Activated CD4-positive, alpha-beta T cell treated with anti-CD3 and anti-CD28 coated beads, Interleukin-2, amount 10 ng/mL, durations not matched to agents 24 days and 14 days (primary cell): ENCODE measurements around the gene PHAF1. TPM values are rescaled to one million over a fixed set of nuclear protein-coding genes. Genes with fewer than 3 reads are reported as not detected.

ENCODE experiments used
- DNase-seq: peaks from one replicate; pipeline ENCODE4 v3.0.0; 2022
- H3K27ac Mint-ChIP-seq: one replicate; pipeline ENCODE4 v1.8.0; 2022; ENCODE audit warnings: mild to moderate bottlenecking, mixed read lengths
- H3K27me3 Mint-ChIP-seq: one replicate; pipeline ENCODE4 v1.8.0; 2022; ENCODE audit warnings: mixed read lengths
- H3K36me3 Mint-ChIP-seq: one replicate; pipeline ENCODE4 v1.8.0; 2022; ENCODE audit warnings: low read depth, mild to moderate bottlenecking, mixed read lengths
- H3K4me1 Mint-ChIP-seq: one replicate; pipeline ENCODE4 v1.8.0; 2021; ENCODE audit warnings: mixed read lengths
- H3K4me3 Mint-ChIP-seq: one replicate; pipeline ENCODE4 v1.8.0; 2022; ENCODE audit warnings: mild to moderate bottlenecking, moderate library complexity, mixed read lengths
- H3K9me3 Mint-ChIP-seq: one replicate; pipeline ENCODE4 v1.8.0; 2021; ENCODE audit warnings: mixed read lengths
- intact Hi-C: fragments of 100-400 bp; cut with micrococcal nuclease; formaldehyde crosslinking; loops from one replicate; pipeline ENCODE4 v1.15.1; 2023
- total RNA-seq: library from RNA; stranded (reverse); gene quantifications from 2 replicates; pipeline ENCODE4 v1.2.3, GENCODE V29; 2022

PHAF1 gene
- total RNA-seq, 1 donor from 2014 or later, result 19.4 TPM

GRCh38 chr16:67179421-67180080 lies 69.8 kb downstream of the PHAF1 start:
- H3K27me3 Mint-ChIP-seq, result no peaks in the 10 kb centered on the region
- H3K4me3 Mint-ChIP-seq, result peak overlapping the region; percentile 74
- H3K36me3 Mint-ChIP-seq, result peaks cover 18% of the 10 kb centered on the region
- no peak overlapping the region for H3K27ac Mint-ChIP-seq
- intact Hi-C loops, result no loop called here
- DNase-seq, result peak; percentile 75
- no peaks in the 10 kb centered on the region for H3K9me3 Mint-ChIP-seq
- peaks cover 34% of the 10 kb centered on the region for H3K4me1 Mint-ChIP-seq

- DNase-seq, result no peak
- intact Hi-C loops, result no loop called here
- no peak overlapping the region for H3K4me3 Mint-ChIP-seq
- peaks cover 35% of the 10 kb centered on the region for H3K4me1 Mint-ChIP-seq
- peaks cover 2% of the 10 kb centered on the region for H3K27me3 Mint-ChIP-seq
- peaks cover 18% of the 10 kb centered on the region for H3K36me3 Mint-ChIP-seq
- H3K27ac Mint-ChIP-seq, result no peak overlapping the region
- H3K9me3 Mint-ChIP-seq, result no peaks in the 10 kb centered on the region
Measured at GRCh38 chr16:67180166-67180565, 70.4 kb downstream of the PHAF1 start.

DNA sequence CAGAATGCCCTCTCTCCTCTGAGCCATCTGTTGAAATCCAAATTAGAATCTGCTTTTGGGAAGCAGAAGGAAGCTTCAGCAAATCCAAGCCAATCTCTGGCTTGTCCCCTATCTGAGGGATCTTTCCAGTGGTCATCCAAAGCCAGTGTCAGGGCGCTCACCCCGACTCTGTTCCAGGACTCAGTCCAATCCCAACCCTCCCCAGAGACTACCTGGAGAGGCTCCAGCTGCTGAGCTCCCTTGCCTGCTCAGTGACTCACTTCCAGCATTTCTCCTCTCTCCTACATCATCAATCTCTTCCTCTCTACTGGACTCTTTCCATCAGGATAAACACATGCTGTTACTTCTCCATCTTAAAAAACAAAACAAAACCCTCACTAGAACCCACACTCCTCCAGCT lies 71.6 kb downstream of the PHAF1 start:
- Mint-ChIP-seq H3K9me3 (no peaks in the 10 kb centered on the region), H3K27me3 (peaks cover 8% of the 10 kb centered on the region), H3K4me1 (peaks cover 34% of the 10 kb centered on the region), H3K36me3 (peaks cover 11% of the 10 kb centered on the region), H3K4me3 (no peak overlapping the region), H3K27ac (no peak overlapping the region)
- intact Hi-C loops, result no loop called here
- no peak for DNase-seq

DNA sequence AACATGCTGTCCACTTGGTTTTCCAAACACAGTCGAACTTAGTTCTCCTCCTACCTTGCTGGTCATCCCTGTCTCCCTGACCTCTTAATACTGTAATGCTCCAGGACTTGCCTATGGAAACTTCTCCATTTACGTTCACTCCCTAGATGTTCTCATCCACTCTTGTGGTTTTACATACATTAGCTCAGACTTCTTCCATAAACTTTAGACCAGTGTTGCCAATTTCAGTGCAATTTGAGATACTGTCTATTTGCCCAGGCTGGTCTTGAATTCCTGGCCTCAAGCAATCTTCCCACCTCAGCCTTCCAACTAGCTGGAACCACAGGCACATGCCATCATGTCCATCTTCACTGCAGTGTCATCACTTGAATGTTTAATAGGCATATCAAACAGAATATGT lies 72.5 kb downstream of the PHAF1 start:
- intact Hi-C loops, result loop anchor here (2.0 kb wide), 1 partner anchor 65 kb away; the partner anchor contains the start of gene FHOD1
- no peaks in the 10 kb centered on the region for H3K9me3 Mint-ChIP-seq
- DNase-seq, result no peak
- H3K27ac Mint-ChIP-seq, result no peak overlapping the region
- peaks cover 30% of the 10 kb centered on the region for H3K4me1 Mint-ChIP-seq
- H3K4me3 Mint-ChIP-seq, result no peak overlapping the region
- H3K36me3 Mint-ChIP-seq, result peaks cover 6% of the 10 kb centered on the region
- H3K27me3 Mint-ChIP-seq, result peaks cover 8% of the 10 kb centered on the region

DNA sequence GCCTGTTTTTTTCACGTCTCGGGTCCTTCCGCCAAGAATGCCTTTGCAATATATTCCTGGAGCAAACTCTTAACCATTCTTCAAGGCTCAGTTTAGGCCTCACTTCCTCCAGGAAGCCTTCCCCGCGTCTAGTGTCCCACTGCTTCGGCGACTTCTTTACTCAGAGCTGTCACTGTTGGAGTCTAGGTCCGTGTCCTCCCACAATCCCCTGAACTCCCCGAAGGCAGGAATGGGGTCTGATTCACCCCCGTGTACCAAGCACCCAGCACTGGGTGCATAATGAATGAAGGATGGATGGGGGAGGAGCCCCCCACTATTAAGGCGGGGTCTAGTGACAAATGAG lies 73.5 kb downstream of the PHAF1 start:
- peaks cover 22% of the 10 kb centered on the region for H3K4me1 Mint-ChIP-seq
- intact Hi-C loops, result loop anchor here (1.0 to 2.0 kb wide), 5 partner anchors 9 to 64 kb away; partner anchors contain the start of genes E2F4, FHOD1 and NOL3
- no peak overlapping the region for H3K27ac Mint-ChIP-seq
- no peak for DNase-seq
- no peaks in the 10 kb centered on the region for H3K9me3 Mint-ChIP-seq
- H3K27me3 Mint-ChIP-seq, result peaks cover 8% of the 10 kb centered on the region
- peaks cover 3% of the 10 kb centered on the region for H3K36me3 Mint-ChIP-seq
- no peak overlapping the region for H3K4me3 Mint-ChIP-seq

DNA sequence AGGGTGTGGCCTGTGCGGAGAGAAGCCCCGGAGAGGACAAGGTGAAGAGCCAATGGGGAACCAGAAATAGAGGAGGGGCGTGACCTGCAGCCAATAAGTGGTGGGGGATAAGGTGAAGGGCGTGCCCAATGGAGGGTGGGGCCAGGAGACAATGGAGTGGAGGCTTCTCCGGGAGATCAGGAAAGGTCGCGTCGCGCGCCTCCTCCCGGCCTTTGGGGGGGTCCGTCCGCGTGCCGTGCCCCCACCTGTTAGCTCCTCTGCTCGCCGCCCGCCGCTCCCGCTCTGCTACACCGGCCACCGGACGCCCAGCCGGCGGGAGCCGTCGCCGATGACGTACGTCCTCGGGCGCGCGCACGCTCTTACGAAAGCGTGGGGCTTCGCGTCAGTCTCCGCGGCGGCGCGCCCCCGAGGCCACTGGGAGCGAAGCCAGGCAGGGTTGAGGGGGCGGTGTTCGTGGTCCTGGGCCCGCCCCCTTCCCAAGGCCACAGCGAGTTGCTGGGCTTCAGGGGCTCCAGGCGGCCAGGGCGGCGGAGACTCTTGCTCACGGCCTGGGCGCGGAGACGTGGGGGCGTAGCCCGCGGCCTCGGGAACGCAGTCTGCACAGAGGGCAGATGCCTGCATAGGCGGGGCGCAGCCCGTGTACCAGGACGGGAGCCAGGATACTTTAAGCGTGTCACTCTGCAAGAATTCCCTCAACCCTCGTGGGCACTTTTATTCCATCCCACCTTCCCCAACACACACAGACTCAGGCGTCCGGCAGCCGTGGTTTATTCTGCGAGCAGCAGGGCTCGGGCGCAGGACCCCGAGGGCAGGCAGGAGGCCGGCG lies 74.1 kb downstream of the PHAF1 start, which contains the start of gene MATCAP1:
Gene MATCAP1 (minus strand): TSS at position 337 of the 826 bp plus-strand sequence. CDS start 3,353 bp downstream, outside the sequence.
- intact Hi-C loops, result loop anchor here (1.0 to 2.0 kb wide), 5 partner anchors 8 to 63 kb away; partner anchors contain the start of genes E2F4, FHOD1 and NOL3
- H3K27me3 Mint-ChIP-seq, result peaks cover 8% of the 10 kb centered on the region
- peaks cover 3% of the 10 kb centered on the region for H3K36me3 Mint-ChIP-seq
- H3K4me3 Mint-ChIP-seq, result no peak within 1 kb of the TSS
- no peaks in the 10 kb centered on the region for H3K9me3 Mint-ChIP-seq
- peaks cover 18% of the 10 kb centered on the region for H3K4me1 Mint-ChIP-seq
- DNase-seq, result peak; percentile 98
- peak within 1 kb of the TSS; percentile 45 for H3K27ac Mint-ChIP-seq

GRCh38 chr16:67184453-67184994 lies 74.8 kb downstream of the PHAF1 start:
- Mint-ChIP-seq H3K27me3 (peaks cover 8% of the 10 kb centered on the region), H3K9me3 (no peaks in the 10 kb centered on the region), H3K27ac (peak overlapping the region; percentile 45), H3K36me3 (peaks cover 2% of the 10 kb centered on the region), H3K4me3 (no peak overlapping the region), H3K4me1 (peaks cover 12% of the 10 kb centered on the region)
- intact Hi-C loops, result no loop called here
- DNase-seq, result no peak

DNA sequence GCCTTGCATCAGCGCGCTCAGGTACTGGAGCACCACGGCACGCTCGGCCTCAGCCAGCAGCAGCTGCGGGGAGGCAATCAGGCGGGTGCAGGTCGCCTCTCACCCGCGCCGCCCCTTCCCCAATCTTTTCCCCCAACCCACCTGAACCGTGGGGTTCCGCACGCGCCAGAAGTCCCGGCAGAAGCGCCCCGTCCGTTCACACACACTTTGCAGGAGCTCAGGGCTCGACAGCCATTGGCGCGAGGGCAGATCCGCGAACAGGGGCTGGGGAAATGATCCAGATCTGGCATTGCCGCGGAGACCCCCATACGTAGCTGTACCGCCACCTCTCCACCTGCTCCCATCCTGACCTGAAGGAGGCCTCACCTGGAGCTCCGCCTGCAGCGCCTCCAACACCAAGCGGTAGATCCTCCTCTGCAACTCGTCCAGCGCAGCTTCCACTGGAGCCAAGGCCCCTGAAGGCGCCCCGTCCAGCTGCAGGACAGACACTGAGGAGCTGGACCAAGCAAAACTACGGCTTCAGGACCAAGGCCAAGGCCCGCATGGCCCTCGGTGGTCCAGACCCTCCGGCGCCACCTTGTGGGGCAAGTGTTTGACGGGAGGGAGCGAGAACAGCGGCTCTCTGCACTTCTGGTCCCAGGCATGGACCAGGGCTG lies 75.4 kb downstream of the PHAF1 start:
- no peaks in the 10 kb centered on the region for H3K36me3 Mint-ChIP-seq
- H3K4me3 Mint-ChIP-seq, result no peak overlapping the region
- intact Hi-C loops, result loop anchor here (1.0 kb wide), 3 partner anchors 167 to 231 kb away; no protein-coding TSS in a partner anchor
- H3K4me1 Mint-ChIP-seq, result peaks cover 8% of the 10 kb centered on the region
- H3K9me3 Mint-ChIP-seq, result no peaks in the 10 kb centered on the region
- H3K27me3 Mint-ChIP-seq, result peaks cover 8% of the 10 kb centered on the region
- H3K27ac Mint-ChIP-seq, result peak overlapping the region; percentile 75
- DNase-seq, result peak; percentile 96

GRCh38 chr16:67185651-67186134 lies 76.0 kb downstream of the PHAF1 start:
- H3K9me3 Mint-ChIP-seq, result no peaks in the 10 kb centered on the region
- no peak for DNase-seq
- H3K27me3 Mint-ChIP-seq, result peaks cover 8% of the 10 kb centered on the region
- H3K36me3 Mint-ChIP-seq, result no peaks in the 10 kb centered on the region
- H3K27ac Mint-ChIP-seq, result peak overlapping the region; percentile 75
- peaks cover 8% of the 10 kb centered on the region for H3K4me1 Mint-ChIP-seq
- intact Hi-C loops, result loop anchor here (1.0 kb wide), 3 partner anchors 167 to 231 kb away; no protein-coding TSS in a partner anchor
- no peak overlapping the region for H3K4me3 Mint-ChIP-seq

- Mint-ChIP-seq H3K4me3 (no peak overlapping the region), H3K36me3 (peaks cover 2% of the 10 kb centered on the region), H3K27ac (no peak overlapping the region), H3K27me3 (peaks cover 8% of the 10 kb centered on the region), H3K9me3 (no peaks in the 10 kb centered on the region), H3K4me1 (peaks cover 12% of the 10 kb centered on the region)
- intact Hi-C loops, result no loop called here
- DNase-seq, result no peak
Measured at GRCh38 chr16:67186550-67186950, 76.8 kb downstream of the PHAF1 start.

GRCh38 chr16:67187175-67187890 lies 77.6 kb downstream of the PHAF1 start:
- Mint-ChIP-seq H3K4me3 (no peak overlapping the region), H3K36me3 (peaks cover 4% of the 10 kb centered on the region), H3K27me3 (peaks cover 8% of the 10 kb centered on the region), H3K4me1 (peaks cover 16% of the 10 kb centered on the region), H3K9me3 (no peaks in the 10 kb centered on the region), H3K27ac (no peak overlapping the region)
- DNase-seq, result no peak
- intact Hi-C loops, result no loop called here

- Mint-ChIP-seq H3K36me3 (peaks cover 12% of the 10 kb centered on the region), H3K4me1 (peaks cover 22% of the 10 kb centered on the region), H3K27ac (no peak overlapping the region), H3K9me3 (no peaks in the 10 kb centered on the region), H3K27me3 (peaks cover 8% of the 10 kb centered on the region), H3K4me3 (no peak overlapping the region)
- intact Hi-C loops, result no loop called here
- no peak for DNase-seq
Measured at GRCh38 chr16:67188323-67188722, 78.6 kb downstream of the PHAF1 start.

DNA sequence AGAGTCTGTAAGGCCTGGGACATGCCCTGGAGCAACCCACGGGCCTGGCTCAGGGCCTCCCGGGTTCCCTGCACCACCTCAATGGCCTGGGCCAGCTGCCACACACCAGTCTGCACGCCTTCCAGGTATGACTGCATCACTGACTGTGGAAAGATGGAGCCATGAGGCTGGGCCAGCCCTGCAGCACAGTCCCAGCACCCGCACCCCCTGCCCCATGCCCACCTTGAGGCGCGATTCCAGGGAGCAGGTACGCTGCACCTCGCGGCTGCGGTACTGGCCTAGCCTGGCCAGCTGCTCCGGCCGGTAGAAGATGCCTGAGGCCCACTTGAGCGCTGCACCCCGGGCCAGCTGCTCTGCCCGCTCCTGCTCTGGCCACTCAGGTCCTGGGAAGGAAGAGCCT lies 79.1 kb downstream of the PHAF1 start:
- Mint-ChIP-seq H3K4me1 (peaks cover 27% of the 10 kb centered on the region), H3K27me3 (peaks cover 8% of the 10 kb centered on the region), H3K4me3 (no peak overlapping the region), H3K9me3 (no peaks in the 10 kb centered on the region), H3K36me3 (peaks cover 17% of the 10 kb centered on the region), H3K27ac (no peak overlapping the region)
- intact Hi-C loops, result no loop called here
- no peak for DNase-seq
